Raji (cell line): ENCODE data around the gene LSM2.

Source experiments
- POLR2A ChIP-seq: IDR thresholded peaks from 2 replicates; pipeline ENCODE4 v1.6.1; 2011; ENCODE audit warnings: low read depth, low read length, control low read depth; ENCODE audit not compliant: insufficient read depth

LSM2 gene

DNA sequence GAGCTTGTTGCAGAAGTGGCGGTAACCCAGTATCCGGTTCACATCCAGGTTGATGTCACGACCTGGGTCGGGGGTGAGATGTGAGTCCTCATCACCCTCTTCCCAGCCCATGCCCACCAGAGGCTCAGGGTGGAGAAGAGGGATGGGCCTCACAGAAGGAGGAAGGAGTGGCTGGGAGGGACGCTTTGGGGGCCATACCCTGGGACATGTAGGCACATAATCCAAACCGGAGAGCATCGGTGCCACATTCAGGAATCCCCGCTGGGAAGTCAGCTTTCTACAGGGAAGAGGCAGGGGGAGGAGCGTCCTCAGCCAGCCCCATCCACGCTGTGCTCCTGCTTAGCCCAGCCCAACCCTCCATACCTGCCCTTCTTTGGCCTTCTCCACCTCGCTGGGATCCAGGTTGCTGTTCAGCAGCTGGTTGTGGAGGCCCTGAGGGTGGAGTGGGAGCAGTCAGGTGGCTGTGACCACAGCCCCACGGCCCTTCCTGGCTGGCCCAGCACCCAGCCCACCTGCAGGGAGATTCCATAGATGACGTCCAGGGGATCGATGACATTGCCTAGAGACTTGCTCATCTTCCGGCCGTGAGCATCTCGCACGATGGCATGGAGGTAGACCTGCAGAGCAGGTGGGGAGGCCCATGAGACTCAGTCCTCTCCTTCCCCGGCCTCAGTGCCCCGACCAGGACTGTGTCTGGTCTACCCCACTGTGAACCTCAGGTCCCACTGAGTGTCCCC lies 26.1 kb downstream of the LSM2 start:
- TF ChIP-seq POLR2A, result no peak

DNA sequence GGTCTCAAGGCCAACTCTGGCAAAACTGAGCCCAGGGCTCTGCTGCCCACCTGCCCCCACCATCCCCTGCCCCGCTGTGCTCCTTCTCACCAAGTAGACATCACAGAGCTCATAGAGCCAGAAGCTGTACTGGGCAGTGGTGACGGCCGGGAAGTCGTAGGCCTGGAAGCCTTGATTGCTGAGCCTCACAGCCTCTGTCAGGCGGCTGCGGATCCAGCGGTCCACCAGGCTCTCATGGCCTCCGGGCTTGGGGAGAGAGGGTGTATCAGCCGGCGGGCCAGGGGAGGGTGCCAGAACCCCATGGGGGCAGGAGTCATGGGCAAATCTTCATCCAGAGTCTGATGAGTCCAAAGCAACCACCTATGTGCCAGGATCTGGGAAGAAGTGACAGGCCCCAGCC lies 26.9 kb downstream of the LSM2 start:
- no peak for TF ChIP-seq POLR2A

DNA sequence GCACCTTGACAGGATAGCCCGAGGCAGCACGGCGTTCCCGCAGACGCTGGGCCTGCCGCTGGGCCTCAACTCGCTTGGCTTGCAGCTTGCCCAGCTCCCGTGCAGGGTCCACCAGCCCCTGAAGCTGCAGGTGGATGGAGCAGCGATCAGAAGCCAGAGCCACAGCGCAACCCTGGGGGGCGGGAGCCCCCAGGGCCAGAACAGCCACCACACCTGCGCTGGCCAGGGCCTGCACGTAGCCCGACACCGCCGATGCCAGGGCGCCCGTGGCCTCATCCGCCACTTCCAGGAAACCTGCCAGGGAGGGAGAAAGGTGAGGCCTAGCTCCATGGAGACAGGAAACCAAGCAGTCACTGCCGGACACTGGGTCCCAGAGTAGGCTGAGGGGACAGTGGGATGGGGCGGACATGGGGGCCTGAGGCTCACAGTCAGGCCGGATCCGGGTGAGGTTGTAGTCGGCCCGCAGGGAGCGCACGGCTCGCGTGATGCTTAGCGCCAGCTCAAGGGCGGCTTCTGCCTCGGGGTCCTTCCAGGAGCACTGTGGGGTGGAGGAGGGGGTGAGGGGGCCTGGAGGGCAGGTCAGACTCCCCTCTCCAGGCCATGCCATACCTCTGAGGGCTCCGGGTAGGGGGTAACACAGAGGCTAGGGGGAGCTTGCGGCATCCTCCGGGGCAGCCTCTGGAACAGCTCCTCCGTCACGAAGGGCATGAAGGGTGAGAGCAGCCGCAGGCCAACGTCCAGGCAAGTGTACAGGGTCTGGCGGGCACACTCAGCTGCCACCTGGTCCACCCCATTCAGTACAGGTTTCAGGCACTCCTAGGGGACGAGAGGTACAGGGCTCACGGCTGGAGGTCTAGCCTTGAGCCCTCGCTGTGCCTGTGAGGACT lies 27.5 kb downstream of the LSM2 start:
- TF ChIP-seq POLR2A, result no peak

DNA sequence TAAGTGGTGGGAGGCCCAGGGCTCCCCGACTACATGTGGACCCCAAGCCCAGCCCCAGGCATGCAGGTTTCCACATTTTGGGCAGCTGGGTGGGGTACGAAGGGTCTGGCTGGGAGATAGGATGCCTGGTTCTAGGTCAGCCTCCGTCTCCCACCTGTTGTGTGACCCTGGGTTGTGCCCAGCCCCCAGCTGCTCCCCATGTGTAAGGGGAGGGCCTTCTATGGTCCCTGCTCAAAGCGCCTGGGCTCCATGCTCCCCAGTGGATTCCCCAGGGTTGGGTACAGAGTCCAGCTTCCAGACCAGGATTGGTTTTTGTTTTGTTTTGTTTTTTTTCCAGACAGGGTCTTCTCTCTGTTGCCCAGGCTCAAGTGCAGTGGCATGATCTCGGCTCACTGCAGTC lies 28.6 kb downstream of the LSM2 start:
- no peak for TF ChIP-seq POLR2A

DNA sequence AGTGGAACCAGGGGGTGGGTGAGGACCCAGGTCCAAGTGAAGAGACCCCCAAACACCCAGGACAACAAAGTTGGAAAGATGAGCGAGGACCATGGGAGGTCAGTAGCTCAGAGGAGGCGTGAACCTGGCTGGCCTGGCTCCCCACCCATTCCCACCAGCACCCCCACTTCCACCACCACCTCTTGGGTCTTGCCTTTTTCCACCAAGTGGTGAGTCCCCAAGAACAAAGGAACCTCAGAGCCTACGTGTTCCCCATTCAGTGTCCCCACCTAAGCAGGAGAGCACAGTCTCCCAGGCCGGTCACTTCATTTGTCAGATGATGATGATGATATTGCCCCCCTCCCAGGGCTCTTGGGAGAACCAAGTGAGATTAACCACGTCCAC lies 29.1 kb downstream of the LSM2 start:
- TF ChIP-seq POLR2A, result no peak

DNA sequence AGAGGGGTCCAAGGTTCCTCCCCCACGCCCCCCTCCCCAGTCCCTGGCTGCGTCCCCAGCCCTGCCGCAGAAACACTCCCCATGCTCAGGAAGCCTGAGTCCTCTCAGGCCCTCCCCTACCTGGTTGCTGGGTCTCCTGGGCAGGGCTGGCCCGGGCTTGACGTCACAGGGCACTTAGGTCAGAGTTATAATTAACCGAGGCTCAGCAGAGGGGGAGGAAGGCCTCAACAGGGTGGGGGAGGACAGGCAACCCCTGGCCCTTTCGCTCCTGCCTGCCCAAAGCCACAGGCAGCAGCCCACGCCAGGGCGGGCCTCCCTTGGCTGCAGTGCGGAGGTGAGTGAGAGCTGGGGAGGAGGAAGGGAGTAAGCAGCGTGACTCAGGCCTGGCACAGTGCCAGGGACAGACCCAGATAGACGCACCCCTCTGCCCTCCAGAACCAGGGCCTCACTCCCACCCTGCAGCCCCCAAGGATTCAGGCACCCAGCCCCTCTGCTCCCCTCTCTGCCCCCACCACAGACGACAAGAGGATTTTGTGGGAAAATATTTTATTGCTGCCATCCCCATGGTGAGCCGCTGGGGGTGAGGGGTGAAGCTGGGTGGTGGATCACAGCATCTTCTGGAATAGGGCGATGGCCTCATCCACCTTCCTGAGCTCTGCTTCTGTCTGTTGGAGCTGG lies 29.6 kb downstream of the LSM2 start, which contains the start of gene VWA7:
Gene VWA7, minus strand, starts transcription at position 340 of the 678 bp plus-strand sequence. CDS start 549 bp downstream, outside the sequence.
- TF ChIP-seq POLR2A, result no peak

DNA sequence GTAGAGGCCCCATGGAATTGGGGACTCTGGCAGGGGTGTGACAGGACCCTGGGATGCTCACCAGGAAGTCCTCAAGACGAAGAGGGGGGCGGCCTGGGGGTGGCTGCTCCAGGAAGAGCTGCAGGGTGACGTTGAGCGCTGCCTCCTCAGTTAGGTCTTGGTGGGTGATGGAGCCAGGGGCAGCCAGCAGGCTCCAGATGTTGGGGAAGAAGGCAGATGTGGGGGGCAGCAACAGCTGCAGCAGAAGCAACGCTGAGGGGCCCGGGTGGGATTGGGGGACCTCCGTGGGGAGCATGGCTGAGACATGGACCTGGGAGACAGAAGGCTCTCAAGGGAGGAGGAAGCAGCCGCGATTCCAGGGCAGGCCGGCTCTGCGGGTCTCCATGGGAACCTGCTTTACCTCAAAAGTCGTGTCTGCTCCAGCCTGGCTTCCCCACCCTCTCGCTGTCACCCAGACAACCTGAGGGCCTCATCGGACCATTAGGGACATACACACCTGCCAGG lies 30.2 kb downstream of the LSM2 start:
- no peak for TF ChIP-seq POLR2A

DNA sequence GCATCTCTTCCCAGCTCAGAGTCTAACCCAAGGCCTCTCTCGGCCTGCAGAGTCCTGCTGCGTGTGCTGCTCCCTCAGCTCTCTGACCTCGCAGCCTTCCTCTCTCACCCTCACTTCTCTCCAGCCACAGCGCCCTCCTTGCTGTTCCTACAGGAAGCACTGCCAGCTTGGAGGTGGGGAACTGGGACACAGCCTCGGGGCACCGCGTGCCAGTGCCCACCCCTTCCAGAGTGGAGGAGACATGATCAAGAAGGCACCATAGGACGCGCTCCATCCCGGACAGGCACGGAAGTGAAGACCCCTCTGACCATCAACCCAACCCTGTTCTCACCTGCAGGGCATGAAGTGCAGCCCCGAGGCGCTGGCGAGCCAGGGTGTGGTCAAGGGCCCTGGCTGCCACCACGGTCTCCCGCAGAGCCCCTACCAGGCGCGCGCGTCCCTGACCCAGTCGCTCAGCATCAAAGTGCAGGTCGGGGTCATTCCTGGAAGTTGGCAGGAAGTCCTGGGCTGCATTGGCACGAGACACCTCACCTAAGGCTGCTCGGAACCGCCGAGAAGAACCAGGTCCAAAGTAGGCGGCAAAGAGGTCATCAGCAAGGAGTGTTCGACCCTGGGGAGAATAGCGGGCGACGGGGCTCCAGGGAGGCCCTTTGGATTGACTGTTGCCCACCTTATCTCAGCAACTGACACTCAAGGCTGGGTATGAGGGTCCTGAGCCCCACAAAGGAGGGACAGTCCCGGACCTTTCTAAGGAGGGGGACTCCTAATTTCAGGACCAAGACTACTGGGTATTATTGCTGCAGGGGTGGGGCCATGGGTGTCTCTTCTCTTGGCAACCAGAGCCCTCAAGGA lies 30.9 kb downstream of the LSM2 start:
- no peak for TF ChIP-seq POLR2A

DNA sequence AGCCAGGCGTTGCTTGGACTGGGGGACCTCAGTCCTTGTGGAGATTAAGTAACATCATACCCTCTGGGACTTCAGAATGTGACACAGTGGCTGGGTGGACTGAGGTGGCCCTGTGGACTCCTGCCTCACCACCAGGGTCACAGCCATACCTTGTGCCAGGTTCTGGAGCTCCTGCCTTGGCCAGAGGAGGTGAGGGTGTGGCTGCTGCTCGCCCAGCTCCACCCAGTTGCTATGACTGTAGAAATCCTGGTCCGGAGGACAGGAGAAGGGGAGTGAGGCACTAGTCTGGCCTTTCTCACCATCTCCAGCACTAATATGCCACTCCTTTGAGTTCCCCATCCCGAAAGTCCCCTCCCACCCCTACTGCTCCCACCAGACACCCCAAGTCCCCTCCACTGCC lies 31.6 kb downstream of the LSM2 start:
- TF ChIP-seq POLR2A, result no peak

DNA sequence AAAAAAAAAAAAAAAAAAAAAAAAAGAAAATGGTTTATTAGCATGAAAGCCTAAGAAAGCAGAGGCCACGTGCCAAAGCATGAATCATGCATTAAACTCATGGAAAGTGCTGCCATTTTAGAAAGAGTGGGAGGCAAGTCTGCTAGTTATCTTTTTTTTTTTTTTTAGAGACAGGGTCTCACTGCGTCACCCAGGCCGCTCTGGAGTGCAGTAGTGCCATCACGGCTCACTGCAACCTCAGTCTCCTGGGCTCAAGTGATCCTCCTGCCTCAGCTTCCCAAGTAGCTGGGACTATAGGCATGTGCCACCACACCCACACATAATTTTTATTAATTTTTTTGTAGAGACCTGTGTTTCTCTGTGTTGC lies 34.8 kb downstream of the LSM2 start:
- TF ChIP-seq POLR2A, result no peak

DNA sequence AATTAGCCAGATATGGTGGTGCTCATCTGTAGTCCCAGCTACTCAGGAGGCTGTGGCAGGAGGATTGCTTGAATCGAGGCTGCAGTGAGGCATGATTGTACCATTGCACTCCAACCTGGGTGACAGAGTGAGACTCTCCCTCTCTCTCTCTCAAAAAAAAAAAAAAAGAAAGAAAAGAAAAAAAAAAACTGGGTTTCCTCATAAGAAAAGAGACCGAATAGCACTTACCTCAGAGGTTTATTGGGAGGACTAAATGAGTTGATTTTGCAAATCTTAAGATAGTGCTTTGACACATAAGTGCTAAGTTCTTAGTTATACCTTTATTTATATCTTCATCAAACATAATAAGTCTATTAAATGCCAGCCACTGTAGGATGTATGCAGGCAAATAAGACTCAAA lies 35.9 kb downstream of the LSM2 start:
- TF ChIP-seq POLR2A, result no peak

DNA sequence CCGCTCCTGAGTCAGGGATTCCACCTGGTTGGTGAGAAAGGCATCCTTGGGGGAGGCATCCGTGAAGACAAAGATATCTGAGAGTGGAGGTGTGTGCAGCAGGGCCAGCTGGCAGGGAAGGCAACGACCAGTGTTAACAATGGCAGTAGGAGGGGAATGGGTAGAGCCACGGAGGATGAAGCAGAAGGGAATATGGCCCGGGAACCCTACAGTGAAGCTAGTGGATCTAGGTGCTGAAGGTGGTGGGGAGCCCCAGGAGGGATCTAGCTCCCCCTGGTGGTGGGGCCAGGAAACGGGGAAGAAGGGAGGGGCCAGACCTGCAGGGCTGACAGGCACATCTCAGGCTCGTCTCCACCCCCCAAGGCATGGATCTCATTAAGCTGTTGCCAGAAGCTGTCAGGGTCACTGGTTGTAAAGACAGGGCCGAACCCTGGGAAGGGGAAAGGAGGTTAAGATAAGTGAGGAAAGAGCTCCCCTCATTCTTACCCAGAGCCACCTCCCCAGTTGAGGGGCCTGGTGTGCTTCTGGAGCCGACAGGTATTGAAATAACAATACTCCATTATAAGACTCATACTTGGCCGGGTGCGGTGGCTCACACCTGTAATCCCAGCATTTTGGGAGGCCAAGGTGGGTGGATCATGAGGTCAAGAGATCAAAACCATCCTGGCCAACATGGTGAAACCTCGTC lies 36.9 kb downstream of the LSM2 start:
- no peak for TF ChIP-seq POLR2A

DNA sequence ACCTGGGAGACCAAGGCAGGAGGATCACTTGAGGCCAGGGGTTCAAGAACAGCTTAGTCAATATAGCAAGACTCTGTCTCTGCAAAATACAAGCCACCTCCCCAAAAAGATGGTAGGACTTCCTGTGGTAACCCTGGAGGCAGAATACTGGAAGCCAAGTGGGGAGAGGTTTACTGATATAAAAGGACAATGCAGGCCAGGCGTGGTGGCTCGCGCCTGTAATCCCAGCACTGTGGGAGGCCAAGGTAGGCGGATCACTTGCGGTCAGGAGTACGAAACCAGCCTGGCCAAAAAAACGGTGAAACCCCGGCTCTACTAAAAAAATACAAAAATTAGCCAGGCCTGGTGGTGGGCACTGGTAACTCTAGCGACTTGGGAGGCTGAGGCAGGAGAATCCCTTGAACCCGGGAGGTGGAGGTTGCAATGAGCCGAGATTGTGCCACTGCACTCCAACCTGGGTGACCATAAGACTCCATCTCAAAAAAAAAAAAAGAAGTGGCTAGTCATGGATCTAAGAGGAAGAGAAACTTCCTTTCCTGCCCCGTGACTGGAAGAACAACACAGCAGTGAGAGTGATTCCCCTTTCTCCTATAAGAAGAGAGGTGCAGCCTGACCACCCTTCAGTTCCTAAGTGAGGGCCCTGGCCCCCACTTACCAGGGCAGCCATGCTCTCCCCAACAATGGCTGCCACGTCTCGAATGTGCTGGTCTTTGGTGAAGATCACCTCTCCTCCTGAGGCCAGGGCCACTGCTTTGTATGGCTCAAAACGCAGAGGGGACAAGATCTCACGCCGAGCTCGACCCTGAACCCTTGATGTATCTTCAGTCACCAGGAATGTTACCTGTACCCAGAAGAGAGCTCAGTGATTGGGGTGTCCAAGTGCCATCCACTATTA lies 38.2 kb downstream of the LSM2 start:
- no peak for TF ChIP-seq POLR2A

DNA sequence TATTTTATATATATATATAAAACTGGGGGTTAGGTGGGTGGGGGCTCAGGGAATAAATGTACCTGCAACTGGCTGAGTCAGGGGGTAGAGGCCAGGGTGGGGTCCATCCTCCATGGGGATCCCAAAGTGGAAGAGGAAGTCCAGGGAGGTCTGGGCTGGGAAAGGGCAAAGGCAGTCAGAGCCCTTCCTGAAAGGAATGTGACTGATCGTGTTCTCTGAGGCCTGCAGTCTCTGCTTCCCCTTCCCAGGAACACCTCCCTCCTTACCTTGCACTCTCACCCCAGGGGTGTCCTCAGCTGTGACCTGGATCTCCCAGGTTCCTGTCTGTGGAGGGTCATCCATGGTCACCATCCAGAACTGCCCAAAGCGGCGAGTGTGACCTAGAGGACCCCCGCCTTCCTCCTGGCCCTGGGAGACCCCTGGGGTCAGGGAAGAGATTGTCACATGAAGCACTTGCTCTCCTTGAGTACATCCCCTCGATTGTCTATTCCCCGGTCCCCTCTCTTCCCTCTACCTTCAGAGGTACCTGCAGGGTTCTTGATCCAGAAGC lies 39.6 kb downstream of the LSM2 start:
- TF ChIP-seq POLR2A, result no peak
